HG02642 (cell line): ENCODE results near the gene NFATC1.

Source experiments
- ATAC-seq: cut with Tn5 transposase; IDR thresholded peaks from one replicate; pipeline ENCODE4 v1.9.1; 2021; ENCODE audit warnings: mild to moderate bottlenecking; ENCODE audit not compliant: unreplicated experiment, poor library complexity

The NFATC1 gene

DNA sequence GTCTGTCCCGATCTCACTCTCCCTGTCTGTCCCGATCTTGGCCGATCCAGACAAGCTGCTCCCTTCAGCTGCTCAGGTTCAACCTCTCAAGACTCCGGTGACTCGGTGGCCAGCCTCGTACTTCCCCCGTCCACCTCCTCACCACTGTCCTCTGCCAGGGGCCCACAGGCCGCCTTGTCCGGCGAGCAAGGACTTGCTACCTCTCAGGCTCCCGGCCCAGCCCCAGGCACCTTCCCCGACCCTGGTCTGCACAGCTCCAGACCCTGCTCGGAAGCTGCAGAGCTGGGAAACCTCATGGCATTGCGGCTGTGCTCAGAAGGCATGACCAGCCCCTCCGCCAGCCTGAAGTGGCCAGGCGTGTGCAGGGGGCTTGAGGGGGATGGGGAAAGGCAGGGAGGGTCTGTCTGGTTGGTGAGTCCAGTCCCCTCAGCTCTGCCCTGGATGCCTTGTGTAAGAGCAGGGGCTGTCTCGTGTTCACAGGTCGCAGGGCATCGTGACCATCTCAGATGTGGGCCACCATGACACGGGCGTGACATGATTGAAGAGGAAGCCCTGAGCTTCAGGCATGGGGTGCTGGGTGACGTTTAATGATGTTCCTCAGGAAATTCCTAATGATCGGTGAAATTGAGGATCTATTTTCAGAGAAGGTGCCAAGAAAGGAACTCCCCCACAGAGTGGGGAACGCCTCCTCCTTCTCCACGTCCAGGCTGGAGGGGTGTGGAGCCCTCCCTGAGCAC lies 162.6 kb downstream of the NFATC1 start:
- ATAC-seq, result no peak

DNA sequence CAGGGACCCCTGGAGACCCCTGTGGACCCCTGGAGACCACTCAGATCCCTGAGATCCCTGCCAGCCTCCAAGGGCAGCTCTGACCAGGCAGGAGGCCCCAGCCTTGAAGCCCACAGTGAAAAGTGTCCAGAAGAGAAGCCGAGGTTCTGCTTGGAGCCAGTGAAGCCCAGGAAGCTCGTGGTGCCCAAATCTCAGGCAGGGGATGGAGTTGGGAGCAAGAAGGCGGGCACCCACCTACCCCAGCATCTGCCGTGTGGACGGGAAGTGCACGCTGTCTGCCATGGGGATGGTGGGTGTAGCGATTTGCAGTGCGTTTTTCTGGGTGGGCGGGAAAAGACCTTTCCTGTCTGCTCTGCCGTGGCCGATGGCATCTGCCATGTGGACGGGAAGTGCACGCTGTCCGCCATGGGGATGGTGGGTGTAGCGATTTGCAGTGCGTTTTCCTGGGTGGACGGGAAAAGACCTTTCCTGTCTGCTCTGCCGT lies 163.2 kb downstream of the NFATC1 start:
- no peak for ATAC-seq

DNA sequence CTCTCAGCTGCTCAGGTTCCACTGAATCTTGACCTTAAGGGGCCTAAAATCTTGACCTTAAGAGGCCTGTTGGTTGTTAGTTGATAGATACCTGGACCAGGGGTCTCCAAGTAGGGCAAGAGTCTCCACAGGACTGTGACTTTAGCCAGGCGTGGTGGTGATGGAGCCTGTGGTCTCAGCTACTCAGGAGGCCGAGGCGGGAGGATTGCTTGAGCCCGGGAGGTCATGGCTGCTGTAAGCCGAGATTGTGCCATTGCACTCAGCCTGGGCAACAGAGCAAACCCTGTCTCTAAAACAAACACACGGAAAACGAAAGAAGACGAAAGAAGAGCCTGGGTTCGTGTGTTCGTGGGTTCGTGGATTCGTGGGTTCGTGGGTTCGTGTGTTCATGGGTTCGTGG lies 163.7 kb downstream of the NFATC1 start:
- ATAC-seq, result no peak

DNA sequence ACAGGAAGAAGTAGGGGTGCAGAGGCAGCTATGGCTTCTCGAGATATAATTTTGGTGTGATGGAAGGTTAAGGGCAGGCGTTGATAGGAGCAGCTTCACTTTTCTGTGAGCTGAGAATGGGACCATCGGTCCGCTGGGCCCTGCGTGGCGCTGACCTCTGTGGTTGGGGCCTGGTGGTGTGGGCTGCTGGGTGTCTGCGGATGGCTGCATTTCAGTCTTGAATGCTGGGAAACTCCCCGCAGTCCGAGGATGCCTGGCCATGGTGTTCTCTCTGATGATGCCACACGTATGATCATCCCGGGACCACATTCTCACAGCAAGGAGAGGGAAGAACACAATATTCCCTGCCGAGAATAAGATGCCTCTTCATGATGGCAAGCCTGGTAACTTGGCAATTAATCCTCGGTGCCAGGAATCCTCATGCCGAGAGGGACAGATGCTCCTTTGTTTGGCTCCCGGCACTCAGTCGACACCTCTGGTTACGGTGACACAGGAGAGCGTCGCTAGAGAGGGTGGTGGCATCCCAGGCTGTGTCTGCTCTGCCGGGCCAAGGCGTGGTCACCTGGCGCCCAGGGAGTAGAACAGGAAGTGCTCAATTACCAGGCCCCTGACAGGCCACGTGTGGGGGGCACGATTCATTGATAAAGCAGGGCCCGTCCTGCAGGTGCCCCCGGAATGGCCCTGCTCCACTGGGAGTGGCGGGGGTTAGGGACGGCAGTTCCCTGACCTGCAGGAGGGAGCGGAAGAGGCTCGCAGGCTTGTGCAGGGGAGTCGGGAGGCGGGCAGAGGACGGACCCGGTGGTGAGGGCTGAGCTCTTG lies 164.5 kb downstream of the NFATC1 start:
- ATAC-seq, result no peak

DNA sequence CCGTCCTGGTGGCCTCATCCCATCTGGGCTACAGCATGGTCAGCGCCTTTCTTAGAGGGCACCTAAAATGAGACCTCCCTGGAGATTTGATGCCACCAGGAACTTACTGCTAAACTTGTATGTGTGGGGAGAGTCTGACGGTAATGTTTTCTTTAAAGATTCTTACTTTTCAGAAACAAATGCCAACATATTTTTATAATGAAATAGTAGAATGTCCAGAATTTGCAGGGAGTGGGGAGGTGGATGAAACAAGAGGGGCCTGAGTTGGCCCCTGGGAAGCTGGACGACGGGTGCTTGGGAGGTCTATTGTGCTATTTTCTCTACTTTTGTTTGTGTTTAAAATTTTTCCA lies 165.1 kb downstream of the NFATC1 start:
- no peak for ATAC-seq

DNA sequence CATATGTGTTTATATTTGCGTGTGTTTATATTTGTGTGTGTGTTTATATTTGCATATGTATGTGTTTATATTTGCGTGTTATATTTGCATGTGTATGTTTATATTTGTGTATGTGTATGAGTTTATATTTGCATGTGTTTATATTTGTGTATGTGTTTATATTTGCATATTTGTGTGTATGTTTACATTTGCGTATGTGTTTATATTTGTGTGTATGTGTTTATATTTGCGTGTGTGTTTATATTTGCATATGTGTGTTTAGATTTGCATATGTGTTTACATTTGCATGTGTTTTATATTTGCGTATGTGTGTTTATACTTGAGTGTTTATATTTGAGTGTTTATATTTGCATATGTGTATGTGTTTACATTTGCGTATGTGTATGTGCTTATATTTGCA lies 168.2 kb downstream of the NFATC1 start:
- ATAC-seq, result no peak

DNA sequence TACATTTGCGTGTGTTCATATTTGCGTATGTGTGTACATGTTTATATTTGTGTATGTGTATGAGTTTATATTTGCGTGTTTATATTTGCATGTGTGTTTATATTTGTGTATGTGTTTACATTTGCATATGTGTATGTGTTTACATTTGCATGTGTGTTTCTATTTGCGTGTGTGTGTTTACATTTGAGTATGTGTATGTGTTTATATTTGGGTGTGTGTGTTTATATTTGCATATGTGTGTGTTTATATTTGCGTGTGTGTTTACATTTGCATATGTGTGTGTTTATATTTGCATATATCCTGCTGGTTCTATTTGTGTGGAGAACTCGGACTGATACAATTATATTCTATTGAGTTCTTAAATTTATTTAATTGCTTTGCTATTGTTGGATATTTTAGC lies 168.7 kb downstream of the NFATC1 start:
- no peak for ATAC-seq

DNA sequence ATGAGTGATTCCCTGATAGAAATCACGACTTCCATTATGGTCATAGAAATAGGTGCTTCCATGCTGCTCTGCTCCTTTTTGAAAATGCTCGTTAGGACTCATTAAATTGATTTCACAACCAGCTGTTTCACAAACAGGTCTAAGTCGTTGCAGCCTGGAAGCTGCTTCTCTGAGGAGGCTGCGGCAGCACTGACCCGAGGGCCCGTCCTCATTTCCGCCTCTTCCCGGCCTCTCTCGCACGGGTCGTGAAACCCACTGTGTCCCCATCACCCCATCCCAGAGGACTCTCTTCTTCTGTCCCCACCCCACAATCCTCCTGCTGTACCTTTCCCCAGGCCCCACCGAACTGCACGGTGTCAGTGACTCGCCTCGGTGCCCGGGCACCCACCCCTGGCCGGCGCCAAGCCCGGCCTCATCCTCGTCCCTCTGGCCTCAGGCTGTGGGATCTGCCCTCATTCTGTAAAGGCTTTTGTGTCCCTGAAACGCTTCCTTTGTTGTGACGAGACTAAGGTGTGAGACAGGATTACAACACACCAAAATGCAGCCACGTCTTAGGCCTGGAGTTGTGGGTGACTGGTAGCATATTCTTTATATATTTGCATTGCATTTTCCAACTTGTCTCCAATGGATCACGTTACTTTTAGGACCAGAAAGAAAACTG lies 171.2 kb downstream of the NFATC1 start:
- ATAC-seq, result no peak

DNA sequence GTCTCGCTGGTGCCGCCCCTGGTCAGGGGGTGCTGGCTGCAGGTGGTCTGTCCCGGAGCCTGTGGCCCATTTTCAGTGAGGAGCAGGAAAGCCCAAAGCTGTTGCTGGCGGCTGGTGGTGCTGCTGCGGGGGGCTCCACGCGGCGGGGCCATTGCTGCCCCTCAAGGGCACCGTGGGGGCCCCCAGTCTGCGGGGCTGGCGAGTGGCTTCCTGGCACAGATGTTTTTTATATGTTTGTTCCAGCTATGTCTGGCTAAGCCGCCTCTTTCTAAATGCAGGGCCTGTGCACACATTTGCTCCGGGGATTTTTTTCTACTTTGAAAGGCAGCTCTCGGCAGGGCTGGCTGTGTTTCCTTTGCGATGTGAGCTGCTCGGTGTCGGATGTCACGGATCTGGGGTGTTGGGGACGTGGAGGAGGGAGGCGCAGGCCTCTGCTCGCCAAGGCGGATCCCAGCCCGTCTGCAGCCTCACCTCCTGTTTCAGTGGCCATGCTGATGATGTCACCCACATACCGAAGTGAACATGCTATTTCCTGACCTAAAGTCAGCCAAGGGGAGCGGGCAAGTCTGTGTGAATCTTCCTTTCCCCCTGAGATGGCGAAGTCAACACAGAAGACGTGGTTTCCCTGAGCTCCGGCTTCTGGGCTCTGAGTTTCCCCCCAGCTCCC lies 171.9 kb downstream of the NFATC1 start:
- ATAC-seq, result no peak

DNA sequence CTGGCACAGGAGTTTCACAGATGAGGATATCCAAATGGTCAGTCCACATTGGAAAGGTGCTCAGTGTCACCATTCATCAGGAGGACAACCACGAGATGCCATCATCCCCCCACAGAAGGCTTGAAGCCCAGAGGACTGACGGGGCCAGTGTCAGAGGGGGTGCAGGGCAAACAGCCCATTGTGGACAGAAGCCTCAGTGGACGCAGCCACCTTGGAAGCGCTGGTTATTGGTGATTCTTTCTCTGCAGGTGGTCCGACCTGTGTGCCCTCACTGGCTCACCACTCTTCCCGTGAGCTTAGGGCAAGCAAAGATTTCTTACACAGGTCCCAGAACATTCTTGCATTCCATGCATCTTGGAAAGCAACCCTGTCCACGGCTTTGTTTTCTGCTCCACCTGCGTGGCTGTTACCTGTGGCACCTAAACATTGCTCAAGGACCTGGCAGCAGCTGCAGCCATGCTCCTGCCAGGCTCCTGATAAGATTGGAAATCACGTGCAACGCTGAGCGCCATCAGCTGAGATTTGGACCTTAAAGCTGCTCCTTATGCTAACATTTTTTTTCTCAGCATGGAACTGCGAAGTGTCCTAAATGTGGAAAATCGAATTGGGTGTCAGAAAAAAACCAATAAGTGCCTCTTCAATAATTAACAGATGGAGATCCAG lies 172.9 kb downstream of the NFATC1 start:
- ATAC-seq, result no peak

DNA sequence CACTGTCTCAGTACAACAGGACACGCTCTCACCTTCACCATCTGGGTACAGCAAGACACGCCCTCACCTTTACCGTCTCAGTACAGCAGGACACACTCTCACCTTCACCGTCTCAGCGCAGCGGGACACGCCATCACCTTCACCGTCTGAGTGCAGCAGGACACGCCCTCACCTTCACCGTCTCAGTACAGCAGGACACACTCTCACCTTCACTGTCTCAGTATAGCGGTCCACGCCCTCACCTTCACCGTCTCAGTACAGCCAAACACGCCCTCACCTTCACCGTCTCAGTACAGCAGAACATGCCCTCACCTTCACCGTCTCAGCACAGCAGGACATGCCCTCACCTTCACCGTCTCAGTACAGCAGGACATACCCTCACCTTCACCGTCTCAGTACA lies 174.0 kb downstream of the NFATC1 start:
- no peak for ATAC-seq

DNA sequence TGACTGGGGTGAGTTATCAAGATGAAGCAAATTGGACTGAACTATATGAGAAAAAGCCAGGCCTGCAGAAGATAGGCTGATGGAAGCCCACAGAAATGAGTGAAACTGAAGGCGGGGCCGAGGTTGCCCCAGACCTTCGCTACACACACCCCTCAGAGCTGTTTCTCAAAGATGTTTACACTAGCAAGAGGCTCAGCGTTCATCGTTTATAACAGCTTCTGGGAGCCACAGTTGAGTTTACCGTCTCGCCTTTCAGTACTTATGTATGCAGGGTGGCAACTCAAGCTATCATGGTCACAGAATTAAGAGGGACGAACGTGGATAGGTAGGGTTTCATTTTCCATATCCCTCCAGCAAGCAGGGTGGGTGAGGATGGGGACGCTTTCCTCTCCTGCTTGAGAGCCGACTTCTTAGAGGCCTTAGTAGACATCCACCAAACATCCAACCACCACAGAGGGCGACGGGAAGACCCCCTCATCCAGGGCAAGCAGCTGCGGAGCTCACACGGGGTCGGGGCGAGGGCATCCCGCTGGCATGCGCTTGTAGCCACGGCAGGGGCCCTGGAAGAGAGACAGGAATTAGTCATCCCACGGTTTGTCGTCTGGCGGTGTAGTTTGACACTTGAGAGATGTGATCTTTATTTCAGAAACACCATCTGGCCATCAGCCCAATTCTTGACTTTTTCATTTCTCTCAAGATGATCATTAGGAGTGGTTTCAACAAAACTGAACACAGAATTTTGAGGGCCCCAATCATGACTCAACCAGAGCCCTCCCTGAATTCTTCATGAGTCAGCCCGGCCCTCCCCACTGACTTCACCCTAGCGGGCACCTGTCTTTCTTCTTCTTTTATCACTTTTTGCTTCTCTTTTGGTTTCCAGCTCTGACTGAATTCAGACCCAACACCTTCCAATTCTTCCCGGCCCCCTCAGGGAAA lies 174.8 kb downstream of the NFATC1 start:
- ATAC-seq, result no peak

DNA sequence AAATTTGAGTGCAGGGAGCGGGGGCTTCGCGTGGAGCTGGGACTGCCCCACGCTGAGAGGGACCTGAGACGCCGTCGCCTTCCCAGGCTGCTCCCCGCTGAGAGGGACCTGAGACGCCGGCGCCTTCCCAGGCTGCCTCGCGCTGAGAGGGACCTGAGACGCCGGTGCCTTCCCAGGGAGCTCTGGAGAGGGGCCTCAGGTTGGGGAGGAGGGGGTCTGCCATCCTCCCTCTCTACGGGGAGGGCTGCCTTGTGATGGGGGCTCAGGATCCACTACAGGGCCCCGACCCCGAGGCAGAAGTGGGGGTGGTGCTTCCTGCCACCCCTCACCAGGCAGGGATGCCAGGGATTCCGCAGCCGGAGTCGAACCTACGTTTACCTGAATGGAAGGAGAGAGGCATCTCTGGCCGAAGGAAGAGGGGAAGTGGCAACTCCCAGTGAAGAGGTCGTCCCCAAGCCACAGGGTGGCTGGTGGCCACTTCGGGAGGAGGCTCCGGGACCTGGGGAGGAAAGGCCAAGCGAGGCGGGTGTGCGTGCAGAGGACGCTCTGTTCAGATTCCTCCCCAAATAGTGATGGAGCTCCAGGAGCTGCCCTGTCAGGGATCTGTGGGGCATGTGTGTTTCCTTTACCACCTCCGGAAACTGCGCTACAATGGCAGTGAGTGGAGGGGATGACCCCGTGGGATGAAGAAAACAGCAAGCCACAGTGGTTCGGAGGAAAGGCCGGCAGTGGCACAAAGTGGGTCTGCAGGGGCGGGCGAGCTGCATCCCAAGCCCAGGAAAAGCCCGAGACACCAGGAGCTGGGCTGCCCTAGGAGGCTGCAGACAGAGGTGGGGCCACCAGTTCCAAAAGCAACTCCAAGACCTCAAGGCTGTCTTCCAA lies 175.7 kb downstream of the NFATC1 start:
- no peak for ATAC-seq

DNA sequence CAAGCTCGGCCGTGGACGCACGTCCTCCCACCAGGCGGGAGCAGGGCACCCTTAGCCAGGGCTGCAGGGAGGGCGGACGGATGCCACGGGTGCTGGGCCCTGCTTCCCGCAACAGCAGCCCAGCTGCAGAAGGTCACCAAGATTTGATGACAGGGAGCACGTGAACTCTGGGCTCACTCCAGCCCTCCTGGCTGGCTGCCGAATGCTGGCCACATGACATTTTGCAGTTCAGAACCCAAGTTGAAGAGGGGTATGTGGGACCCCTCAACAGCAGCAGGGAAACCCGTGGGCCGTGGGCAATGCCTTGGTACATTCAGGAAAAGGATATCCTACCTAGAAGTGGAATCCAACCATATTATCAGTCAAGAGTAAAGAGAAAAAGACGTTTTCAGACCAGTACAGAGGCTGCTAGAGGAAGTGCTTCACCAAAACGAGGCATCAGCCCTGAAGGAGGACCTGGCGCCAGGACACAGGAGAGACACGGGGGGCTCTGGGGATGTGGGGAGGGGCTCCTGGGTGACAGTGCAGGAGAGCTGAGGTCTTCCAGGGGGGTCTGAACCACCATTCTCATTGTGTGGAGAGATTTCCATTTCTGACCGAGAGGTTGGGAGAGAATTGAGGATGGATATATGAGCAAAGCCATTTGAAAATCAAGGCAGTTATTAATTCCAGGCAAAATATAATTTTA lies 176.5 kb downstream of the NFATC1 start:
- no peak for ATAC-seq

DNA sequence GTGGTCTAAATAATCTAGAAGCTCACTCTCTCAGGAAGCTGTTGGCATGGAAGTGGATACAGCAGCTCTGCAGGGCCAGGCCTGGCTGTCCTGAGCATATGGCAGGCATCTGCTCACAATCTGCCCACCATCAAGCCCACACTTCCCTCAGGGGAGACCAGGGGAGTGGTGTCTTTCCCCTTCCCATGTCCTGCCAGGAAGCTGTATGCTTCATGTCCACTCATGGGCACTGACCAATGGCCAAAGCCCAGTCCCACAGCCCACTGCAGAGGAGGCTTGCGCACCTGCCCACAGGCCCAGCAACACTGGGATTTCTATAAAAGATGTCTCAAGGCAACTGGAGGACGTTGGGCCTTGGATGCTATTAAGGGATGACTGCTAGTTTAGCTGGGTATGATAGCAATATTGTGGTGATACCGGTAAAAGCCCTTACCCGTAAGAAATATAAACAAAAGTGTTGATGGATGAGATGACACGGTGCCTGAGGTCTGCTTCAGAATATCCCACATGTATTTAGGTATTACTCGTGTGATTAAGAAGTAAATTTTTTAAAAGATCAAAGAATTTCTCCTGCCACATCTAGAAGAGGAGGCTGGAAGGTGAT lies 177.2 kb downstream of the NFATC1 start:
- no peak for ATAC-seq

DNA sequence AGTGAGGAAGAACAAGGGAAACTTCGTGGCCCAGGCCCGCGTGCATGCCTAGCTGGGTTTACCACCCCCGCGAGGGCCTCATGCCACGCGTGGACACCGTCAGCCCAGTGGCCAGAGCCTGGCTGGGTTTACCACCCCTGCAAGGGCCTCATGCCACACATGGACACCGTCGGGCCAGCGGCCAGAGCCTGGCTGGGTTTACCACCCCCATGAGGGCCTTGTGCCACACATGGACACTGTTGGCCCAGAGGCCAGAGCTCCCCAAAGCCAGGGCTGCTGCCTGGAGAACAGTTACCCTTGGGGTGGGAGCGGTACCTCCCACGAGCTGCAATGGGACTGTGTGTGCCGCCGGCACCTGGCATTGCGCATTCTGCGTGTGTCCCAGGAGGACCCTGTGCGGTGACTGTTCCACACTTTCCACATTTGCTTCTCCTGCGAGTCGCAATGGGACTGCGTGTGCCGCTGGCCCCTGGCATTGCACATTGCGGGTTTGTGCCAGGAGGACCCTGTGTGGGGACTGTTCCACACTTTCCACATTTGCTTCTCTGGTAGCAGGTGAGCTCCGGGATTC lies 178.3 kb downstream of the NFATC1 start:
- no peak for ATAC-seq

DNA sequence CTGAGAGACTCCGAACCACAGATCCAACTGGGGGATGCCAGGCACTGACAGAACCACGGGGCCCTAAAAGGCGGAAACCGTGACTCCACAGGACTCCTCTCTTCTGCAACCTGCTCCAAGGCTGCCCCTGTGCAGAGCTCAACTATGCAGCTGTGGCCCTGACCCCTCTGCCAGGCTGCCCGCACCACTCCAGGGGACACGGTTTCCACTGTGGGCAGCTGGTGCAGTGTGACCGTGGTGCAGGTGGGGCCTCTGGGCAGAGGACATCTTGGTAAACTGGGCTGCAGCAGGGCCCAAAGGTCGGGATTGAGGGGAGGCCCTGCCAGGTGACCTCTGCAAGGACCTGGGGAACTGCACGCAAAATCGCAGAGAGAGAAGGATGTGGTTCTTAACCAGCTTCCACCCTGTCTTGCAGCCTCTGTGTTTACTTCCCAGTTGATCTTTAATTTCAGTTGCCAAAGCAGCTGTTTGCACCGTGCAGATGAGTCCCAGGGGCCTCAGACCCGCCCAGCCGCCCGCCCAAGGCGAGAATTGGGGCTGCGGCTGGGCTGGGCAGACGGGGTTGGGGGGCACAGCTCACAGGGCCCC lies 179.3 kb downstream of the NFATC1 start:
- ATAC-seq, result no peak
